ENCODE measurements around the gene RIC1. TPM values are rescaled to one million over a fixed set of nuclear protein-coding genes. Genes with fewer than 3 reads are reported as not detected.
A peak's percentile ranks its signal among the peaks of the same experiment; 100 is the strongest.
"Not testable (repeated sequence)": the region's sequence is repeated elsewhere in the genome, so short reads cannot be mapped to it uniquely, and the experiment has no call there.

Gene RIC1
- total RNA-seq, 2 experiments from 2014 or later, result 24.7 to 26.3 TPM

GRCh38 chr9:5671711-5672353, 42.9 kb downstream of the RIC1 start:
- Mint-ChIP-seq H3K27ac (peak overlapping the region; percentile 38), H3K36me3 (ENCODE audit: low read depth) (peaks cover 17% of the 10 kb centered on the region), H3K9me3 (no peaks in the 10 kb centered on the region), H3K4me3 (peak overlapping the region; percentile 26), H3K27me3 (no peaks in the 10 kb centered on the region), H3K4me1 (ENCODE audit: low read depth) (peaks cover 47% of the 10 kb centered on the region)
- Histone ChIP-seq H3K9me3 (ENCODE audit: control insufficient read depth in 1 of 2, insufficient read depth in 1 of 2, low read length in 2 of 2) (no peaks in the 10 kb centered on the region), H3K4me3 (ENCODE audit: low read length) (no peak overlapping the region), H3K27me3 (ENCODE audit: control insufficient read depth in 1 of 2, insufficient read depth in 2 of 2, low read length in 2 of 2) (no peaks in the 10 kb centered on the region), H3K27ac (ENCODE audit: low read depth in 1 of 2, low read length in 2 of 2) (no peak overlapping the region), H3K36me3 (ENCODE audit: insufficient read depth, low read length) (no peaks in the 10 kb centered on the region), H3K4me1 (ENCODE audit: insufficient read depth, low read length) (peaks cover 17% of the 10 kb centered on the region)
- CTCF ChIA-PET, result interaction anchor here (1.0 kb wide), 1 partner anchor 40 kb away, joined by 3 read pairs; no protein-coding TSS in a partner anchor
- peak; percentile 96 for ATAC-seq (ENCODE audit: poor library complexity)
- POLR2A ChIA-PET, result interaction anchor here (0.6 to 1.4 kb wide), 8 partner anchors 21 to 687 kb away, joined by 3 to 8 read pairs (median 3); partner anchors contain the start of genes JAK2 and RIC1
- TF ChIP-seq, protein P1, sequence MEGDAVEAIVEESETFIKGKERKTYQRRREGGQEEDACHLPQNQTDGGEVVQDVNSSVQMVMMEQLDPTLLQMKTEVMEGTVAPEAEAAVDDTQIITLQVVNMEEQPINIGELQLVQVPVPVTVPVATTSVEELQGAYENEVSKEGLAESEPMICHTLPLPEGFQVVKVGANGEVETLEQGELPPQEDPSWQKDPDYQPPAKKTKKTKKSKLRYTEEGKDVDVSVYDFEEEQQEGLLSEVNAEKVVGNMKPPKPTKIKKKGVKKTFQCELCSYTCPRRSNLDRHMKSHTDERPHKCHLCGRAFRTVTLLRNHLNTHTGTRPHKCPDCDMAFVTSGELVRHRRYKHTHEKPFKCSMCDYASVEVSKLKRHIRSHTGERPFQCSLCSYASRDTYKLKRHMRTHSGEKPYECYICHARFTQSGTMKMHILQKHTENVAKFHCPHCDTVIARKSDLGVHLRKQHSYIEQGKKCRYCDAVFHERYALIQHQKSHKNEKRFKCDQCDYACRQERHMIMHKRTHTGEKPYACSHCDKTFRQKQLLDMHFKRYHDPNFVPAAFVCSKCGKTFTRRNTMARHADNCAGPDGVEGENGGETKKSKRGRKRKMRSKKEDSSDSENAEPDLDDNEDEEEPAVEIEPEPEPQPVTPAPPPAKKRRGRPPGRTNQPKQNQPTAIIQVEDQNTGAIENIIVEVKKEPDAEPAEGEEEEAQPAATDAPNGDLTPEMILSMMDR (IDR thresholded peaks at IDR 0.05), result no peak
- intact Hi-C loops (cut with DNase I, micrococcal nuclease), result loop anchor here (5.0 to 10.0 kb wide), 3 partner anchors 40 to 63 kb away; partner anchors contain the start of gene RIC1 (in 1 of the 2)
- DNase-seq, result peak in 6 of 14 experiments; percentile 2 to 73 (median 48)

- H3K9me3 ChIP-seq (ENCODE audit: control insufficient read depth in 1 of 2, insufficient read depth in 1 of 2, low read length in 2 of 2); H3K4me3 ChIP-seq (ENCODE audit: low read length); DNase-seq; H3K36me3 ChIP-seq (ENCODE audit: insufficient read depth, low read length); H3K9me3 Mint-ChIP-seq; H3K4me1 ChIP-seq (ENCODE audit: insufficient read depth, low read length); POLR2A ChIA-PET; CTCF ChIA-PET; H3K27me3 ChIP-seq (ENCODE audit: control insufficient read depth in 1 of 2, insufficient read depth in 2 of 2, low read length in 2 of 2); H3K4me3 Mint-ChIP-seq; ATAC-seq (ENCODE audit: poor library complexity); H3K27ac ChIP-seq (ENCODE audit: low read depth in 1 of 2, low read length in 2 of 2); H3K27ac Mint-ChIP-seq; H3K27me3 Mint-ChIP-seq: not testable (repeated sequence)
- H3K4me1 Mint-ChIP-seq (ENCODE audit: low read depth), result peaks cover 37% of the 10 kb centered on the region
- H3K36me3 Mint-ChIP-seq (ENCODE audit: low read depth), result peaks cover 22% of the 10 kb centered on the region
- intact Hi-C loops (cut with DNase I, micrococcal nuclease), result loop anchor here in 1 of 2 experiments (10.0 kb wide), 1 partner anchor 60 kb away; no protein-coding TSS in a partner anchor
These were observed 46.1 kb downstream of the RIC1 start for GRCh38 chr9:5675046-5675445.

- CTCF ChIA-PET, result interaction anchor here (0.6 kb wide), 1 partner anchor 1190 kb away, joined by 3 read pairs; no protein-coding TSS in a partner anchor
- H3K27me3 Mint-ChIP-seq; DNase-seq; H3K27me3 ChIP-seq (ENCODE audit: control insufficient read depth in 1 of 2, insufficient read depth in 2 of 2, low read length in 2 of 2); H3K36me3 ChIP-seq (ENCODE audit: insufficient read depth, low read length); H3K4me3 Mint-ChIP-seq; H3K27ac ChIP-seq (ENCODE audit: low read depth in 1 of 2, low read length in 2 of 2); H3K9me3 Mint-ChIP-seq; H3K27ac Mint-ChIP-seq; H3K4me1 ChIP-seq (ENCODE audit: insufficient read depth, low read length); POLR2A ChIA-PET; ATAC-seq (ENCODE audit: poor library complexity); intact Hi-C loops (cut with DNase I, micrococcal nuclease); H3K4me3 ChIP-seq (ENCODE audit: low read length): not testable (repeated sequence)
- Mint-ChIP-seq H3K4me1 (ENCODE audit: low read depth) (peaks cover 30% of the 10 kb centered on the region), H3K36me3 (ENCODE audit: low read depth) (peaks cover 77% of the 10 kb centered on the region)
- peaks cover 0 to 12% of the 10 kb centered on the region in 2 experiments for H3K9me3 ChIP-seq (ENCODE audit: control insufficient read depth in 1 of 2, insufficient read depth in 1 of 2, low read length in 2 of 2)
These were observed 54.7 kb downstream of the RIC1 start for GRCh38 chr9:5683591-5683990.

GRCh38 chr9:5684101-5684500, 55.2 kb downstream of the RIC1 start:
- no peaks in the 10 kb centered on the region for H3K4me1 ChIP-seq (ENCODE audit: insufficient read depth, low read length)
- ATAC-seq (ENCODE audit: poor library complexity), result no peak
- H3K4me3 ChIP-seq (ENCODE audit: low read length), result no peak overlapping the region
- H3K36me3 ChIP-seq (ENCODE audit: insufficient read depth, low read length), result peaks cover 3% of the 10 kb centered on the region
- POLR2A ChIA-PET, result no interaction called here
- TF ChIP-seq, protein P1 (IDR thresholded peaks at IDR 0.05), result no peak
- H3K4me3 Mint-ChIP-seq, result no peak overlapping the region
- intact Hi-C loops (cut with DNase I, micrococcal nuclease), result no loop called here
- peaks cover 28% of the 10 kb centered on the region for H3K4me1 Mint-ChIP-seq (ENCODE audit: low read depth)
- H3K27me3 Mint-ChIP-seq, result no peaks in the 10 kb centered on the region
- peaks cover 76% of the 10 kb centered on the region for H3K36me3 Mint-ChIP-seq (ENCODE audit: low read depth)
- peaks cover 0 to 15% of the 10 kb centered on the region in 2 experiments for H3K9me3 ChIP-seq (ENCODE audit: control insufficient read depth in 1 of 2, insufficient read depth in 1 of 2, low read length in 2 of 2)
- peaks cover 8% of the 10 kb centered on the region for H3K9me3 Mint-ChIP-seq
- no peak for DNase-seq
- H3K27me3 ChIP-seq (ENCODE audit: control insufficient read depth in 1 of 2, insufficient read depth in 2 of 2, low read length in 2 of 2), result no peaks in the 10 kb centered on the region
- no peak overlapping the region for H3K27ac ChIP-seq (ENCODE audit: low read depth in 1 of 2, low read length in 2 of 2)
- H3K27ac Mint-ChIP-seq, result no peak overlapping the region
- CTCF ChIA-PET, result no interaction called here
